HG03097 (cell line): Measurements from ENCODE around the gene RXRA.

Experiments
- ATAC-seq: cut with Tn5 transposase; IDR thresholded peaks from one replicate; pipeline ENCODE4 v1.9.1; 2021; ENCODE audit not compliant: unreplicated experiment, low FRiP score

RXRA gene

DNA sequence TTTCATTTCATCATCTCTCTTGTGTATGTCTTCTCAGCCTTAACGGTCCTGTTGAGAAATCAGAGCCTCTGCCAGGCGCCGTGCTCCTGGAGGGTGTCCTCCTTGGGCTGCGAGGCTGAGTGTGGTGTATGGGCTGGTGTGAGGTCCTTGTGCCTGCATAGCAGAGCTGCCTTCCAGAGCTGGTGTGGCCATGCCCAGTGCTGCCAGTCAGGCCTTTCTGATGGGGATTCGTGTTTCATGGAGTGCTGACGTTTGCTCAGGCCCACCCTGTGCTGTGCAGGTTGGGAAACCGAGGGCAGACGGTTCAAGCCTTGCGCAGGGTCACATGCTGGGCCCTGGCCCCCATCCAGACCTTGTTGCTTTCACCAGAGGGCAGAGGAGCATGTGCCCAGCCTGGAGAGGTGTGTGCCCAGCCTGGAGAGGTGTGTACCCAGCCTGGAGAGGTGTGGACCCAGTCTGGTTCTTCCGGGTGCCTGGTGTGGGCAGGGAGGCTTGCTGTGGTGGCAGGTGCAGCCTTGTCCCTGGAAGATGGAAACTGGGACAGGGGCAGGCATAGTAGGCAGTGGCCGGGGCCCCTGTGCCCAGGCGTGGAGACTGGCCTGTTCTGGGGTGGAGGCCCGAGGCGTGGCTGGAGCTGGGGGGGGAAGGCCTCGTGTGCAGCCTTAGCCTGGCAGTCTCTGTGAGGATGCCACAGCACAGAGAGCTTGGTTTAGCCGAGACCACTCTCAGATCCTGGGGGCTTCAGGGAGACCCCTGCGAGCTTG, 84.0 kb downstream of the RXRA start:
- ATAC-seq, result no peak

DNA sequence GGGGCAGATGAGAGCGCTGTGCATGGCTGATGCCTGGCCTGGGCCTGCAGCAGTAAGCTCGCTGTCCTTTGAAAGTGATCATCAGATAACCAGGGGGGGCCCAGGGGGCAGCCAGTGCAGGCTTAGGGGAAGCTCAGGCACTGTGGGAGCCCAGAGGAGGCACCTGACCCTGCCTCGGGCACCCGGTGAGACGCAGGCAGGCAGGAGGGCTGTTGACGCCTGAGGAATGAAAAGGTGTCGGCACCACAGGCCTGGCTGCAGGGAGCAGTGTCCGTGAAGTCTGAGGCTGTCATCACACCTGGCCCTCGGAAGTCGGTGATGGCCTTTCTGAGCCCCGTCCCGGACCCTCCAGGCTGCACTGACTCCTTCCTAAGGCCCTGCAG, 84.6 kb downstream of the RXRA start:
- ATAC-seq, result no peak

- ATAC-seq, result no peak
Measured at GRCh38 chr9:134411440-134412297, 85.4 kb downstream of the RXRA start.

- ATAC-seq, result no peak
Measured at GRCh38 chr9:134412298-134412711, 86.0 kb downstream of the RXRA start.

DNA sequence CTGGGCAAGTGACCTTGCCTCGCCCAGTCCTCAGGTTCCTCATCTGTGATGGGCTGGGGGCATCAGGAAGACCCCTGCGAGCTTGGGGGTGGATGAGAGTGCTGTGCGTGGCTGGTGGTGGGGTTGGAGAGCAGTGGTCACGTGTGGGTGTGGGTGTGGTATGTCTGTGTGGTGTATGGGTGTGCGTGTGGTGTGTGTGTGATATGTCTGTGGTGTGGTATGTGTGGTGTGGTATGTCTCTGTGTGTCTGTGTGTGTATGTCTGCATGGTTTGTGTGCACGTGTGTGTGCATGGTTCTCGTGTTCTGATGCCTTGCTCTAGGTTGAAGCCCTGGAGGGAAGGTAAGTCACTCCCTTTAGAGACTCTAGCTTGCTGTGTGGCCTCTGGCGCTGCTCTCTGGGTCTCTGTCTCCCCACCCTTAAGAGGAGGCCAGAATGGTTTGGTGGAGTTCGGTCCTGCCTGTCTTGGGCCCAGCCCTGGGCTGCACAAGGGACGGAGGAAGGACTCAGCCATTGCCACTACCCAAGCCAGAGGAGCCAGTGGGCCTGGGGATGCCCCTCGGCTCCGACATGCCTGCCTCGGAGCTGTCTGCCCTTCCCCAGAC, 87.0 kb downstream of the RXRA start:
- ATAC-seq, result no peak

GRCh38 chr9:134413890-134414623, 87.8 kb downstream of the RXRA start:
- no peak for ATAC-seq

DNA sequence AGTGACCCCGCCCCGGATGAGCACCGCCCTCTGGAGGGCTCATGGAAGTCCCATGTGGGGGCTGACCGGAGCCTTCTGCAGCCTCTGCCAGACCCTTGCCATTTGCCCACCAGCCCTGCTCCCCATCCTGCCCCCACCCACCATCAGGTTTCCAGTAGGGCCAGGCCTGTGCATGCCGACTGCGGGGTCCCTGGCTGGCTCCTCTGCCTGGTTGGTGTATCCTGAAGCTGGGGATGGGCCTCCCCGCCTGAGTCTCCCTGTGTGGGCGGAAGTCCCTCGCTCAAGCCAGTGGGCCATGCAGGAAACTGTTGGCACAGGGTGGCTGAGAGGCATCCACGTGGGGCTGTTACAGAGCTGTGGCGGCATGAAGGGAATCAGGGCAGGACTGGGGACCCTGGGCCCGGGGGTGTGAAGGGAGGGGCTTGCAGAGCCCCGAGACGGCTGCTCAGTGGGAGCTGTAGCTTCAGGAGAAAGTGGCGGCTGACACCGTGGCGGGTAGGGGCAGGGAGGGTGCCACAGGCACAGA, 88.7 kb downstream of the RXRA start:
- no peak for ATAC-seq

DNA sequence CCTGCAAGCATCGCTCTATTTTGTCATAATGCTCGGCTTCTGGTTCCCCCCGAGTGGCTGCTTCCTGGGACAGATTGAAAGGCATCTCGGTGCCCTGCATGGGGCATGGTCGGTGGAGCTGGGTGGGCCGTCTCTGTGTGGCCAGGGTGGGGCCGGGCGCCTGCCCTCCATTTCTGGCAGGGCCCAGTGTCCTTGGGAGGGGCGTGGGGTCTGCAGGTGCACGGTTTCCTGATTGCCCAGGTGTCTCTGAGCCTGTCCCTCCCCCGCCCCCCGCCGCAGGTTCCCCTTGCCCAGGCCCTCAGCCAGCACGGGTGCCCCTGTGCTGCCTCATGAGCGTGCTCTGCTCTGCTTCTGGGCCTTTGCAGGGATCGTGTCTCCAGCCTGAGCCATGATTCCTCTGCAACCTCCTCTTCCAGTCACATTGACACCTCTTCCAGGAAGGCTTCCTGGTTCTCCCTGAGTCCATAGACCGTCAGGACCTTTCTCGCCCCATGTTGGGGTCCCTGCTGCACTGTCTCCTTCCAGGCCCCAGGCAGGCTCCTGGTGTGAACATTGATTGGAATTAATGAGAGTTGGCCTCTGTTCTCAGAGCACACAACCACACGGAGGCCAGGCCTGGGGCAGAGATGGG, 90.2 kb downstream of the RXRA start:
- no peak for ATAC-seq

GRCh38 chr9:134418354-134418753, 92.1 kb downstream of the RXRA start:
- ATAC-seq, result no peak

DNA sequence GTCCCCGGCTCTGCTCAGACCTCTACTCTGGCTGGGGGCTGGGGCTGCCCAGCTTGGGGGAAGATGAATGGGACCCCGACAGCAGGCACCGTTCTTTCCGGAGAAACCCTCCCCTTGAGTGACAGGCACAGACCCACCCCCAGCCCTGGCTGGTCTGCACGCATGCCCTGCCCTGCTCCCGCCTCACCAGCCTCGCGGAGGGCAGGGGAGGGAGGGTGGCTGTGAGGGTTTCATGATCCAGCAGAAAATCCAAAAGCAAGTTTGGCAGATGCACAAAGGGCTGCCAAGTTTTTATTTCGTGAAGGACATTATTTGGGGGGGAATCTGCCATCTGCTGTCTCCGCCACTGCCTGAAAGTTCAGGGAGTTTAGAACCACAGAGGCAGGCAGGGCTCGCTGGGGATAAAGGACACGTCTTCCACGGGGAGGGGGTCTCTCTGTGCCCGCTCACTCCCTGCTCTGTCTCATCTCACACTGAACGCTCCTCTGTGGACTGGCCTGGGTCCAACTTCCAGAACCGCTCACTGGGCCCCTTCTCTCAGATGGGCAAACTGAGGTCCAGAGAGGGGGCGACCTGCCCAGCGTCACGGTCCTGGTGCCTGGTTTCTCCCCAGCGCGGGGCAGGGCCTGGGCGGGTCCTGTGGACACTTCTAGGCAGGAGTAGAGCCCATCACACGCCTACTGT, 92.9 kb downstream of the RXRA start:
- ATAC-seq, result no peak

- no peak for ATAC-seq
Measured at GRCh38 chr9:134419684-134420076, 93.4 kb downstream of the RXRA start.

- no peak for ATAC-seq
Measured at GRCh38 chr9:134420281-134420845, 94.1 kb downstream of the RXRA start.

DNA sequence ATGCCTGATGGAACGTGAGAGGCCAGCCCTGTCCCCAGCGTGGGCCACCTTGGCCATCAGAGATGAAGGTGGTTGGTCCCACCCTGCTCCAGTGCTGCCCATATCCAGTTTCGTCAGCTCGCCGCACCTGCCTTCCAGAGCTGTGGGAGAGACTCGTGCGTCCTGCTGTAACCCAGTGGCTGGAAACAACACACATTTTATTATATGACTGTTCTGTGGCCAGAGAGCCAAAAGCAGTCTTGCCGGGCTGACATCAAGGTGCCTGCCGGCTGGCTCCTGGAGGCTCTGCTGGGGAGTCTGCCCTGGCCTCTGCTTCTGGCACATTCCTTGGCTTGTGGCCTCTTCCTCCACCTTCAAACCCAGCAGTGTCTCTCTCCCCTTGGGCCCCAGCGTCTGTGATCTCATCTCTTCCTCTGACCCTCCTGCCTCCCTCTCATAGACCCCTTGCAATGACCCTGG, 94.7 kb downstream of the RXRA start:
- no peak for ATAC-seq

DNA sequence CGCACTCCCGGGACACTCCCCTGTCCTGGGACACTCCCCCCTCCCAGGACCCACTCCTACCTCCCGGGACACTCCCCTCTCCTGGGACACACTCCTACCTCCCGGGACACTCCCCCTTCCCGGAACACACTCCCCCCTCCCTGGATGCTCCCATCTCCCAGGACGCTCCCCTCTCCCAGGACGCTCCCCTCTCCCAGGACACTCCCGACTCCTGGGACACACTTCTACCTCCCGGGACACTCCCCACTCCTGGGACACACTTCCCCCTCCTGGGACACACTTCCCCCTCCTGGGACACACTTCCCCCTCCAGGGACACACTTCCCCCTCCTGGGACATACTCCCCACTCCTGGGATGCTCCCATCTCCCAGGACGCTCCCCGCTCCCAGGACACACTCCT, 95.6 kb downstream of the RXRA start:
- no peak for ATAC-seq

DNA sequence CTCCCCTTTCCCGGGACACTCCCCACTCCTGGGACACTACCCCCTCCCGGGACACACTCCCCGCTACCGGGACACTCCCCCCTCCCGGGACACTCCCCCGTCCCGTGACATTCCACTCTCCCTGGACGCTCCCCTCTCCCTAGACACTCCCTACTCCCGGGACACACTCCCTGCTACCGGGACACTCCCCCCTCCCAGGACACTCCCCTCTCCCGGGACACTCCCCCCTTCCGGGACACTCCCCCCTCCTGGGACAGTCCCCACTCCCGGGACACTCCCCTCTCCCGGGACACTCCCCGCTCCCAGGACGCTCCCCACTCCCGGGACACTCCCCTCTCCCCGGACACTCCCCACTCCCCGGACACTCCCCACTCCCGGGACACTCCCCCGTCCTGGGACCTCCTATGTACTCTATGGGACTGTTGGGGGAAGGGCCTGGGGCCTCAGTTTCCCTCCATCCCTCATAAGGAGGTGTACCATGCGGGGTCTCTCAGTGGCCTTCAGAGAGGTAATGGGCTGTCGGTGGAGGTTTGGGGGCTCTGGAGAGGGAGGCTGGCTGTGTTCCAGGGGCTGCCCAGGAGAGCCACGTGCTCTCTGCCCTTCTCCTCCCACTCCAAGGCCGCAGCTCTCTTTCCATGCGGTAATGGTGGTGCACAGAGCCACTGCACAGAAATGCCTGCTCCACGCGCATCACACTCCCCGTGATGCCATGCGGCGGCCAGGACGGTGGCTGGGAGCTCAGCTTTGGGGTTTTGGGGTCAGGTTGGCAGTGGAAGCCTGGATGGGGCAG, 96.2 kb downstream of the RXRA start:
- ATAC-seq, result no peak

DNA sequence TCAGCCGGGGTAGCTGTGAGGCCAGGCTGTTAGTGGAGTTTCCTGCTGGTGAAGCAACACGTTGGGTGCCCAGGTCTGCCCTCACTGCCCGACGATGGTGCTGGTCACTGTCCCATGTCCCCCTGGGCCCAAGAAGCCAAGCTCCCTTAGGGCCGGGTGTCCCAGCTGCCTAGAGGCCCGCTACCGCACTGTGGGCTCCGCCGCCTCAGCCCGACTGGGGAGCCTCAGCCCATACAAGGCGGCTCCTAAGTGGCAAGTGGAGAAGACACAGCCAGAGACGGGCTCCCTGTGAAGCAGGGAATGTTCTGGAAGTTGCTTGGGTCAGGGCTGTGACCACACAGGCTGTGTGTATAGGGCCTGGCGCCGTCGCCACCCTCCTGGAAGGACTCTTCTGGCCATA, 96.9 kb downstream of the RXRA start:
- no peak for ATAC-seq

GRCh38 chr9:134423749-134424148, 97.5 kb downstream of the RXRA start:
- ATAC-seq, result no peak

DNA sequence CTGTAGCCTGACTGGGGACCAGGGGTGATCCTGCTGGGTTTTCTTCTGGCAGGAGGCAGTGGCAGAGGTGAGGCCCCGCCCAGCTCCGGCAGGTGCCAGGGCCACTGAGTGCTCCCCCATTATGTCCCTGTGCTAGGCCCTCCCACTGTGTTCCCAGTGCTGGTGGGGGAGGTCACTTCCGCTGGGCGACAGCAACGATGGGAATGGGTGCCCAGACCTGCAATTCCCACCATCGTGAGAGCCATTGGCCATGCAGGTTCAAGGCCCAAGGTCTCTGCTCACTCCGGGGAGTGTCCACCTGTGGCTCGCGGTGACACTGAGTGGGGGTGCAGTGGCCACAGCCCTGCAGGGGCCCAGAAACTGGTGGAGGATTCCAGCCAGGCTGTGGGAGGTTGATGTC, 98.6 kb downstream of the RXRA start:
- ATAC-seq, result no peak
